Measurements from ENCODE around the gene ANKRD13A.
"Not testable (repeated sequence)": the region's sequence is repeated elsewhere in the genome, so short reads cannot be mapped to it uniquely, and the experiment has no call there.

Gene ANKRD13A

GRCh38 chr12:110062241-110062640 lies 63.0 kb downstream of the ANKRD13A start:
- Histone ChIP-seq H3K27ac (no peak overlapping the region), H4K20me1 (ENCODE audit: insufficient read depth) (no peaks in the 10 kb centered on the region), H3K4me1 (ENCODE audit: low read depth, poor library complexity, severe bottlenecking) (no peaks in the 10 kb centered on the region), H3K79me2 (ENCODE audit: insufficient read depth, low read depth) (no peaks in the 10 kb centered on the region), H3K4me2 (no peak overlapping the region), H3K27me3 (ENCODE audit: insufficient read depth, low read depth) (no peaks in the 10 kb centered on the region), H2AFZ (ENCODE audit: low read depth) (no peak overlapping the region), H3K36me3 (ENCODE audit: insufficient read depth) (no peaks in the 10 kb centered on the region), H3K4me3 (IDR thresholded peaks at IDR 0.05; ENCODE audit: insufficient read depth, low read depth, low read length) (no peak overlapping the region), H3K9ac (no peak overlapping the region)
- TF ChIP-seq CTCF (conservative IDR thresholded peaks at IDR 0.05; ENCODE audit: low read depth, low read length), result no peak

- no peak for TF ChIP-seq CTCF (conservative IDR thresholded peaks at IDR 0.05; ENCODE audit: low read depth, low read length)
- H2AFZ ChIP-seq (ENCODE audit: low read depth), result no peak overlapping the region
- no peaks in the 10 kb centered on the region for H3K79me2 ChIP-seq (ENCODE audit: insufficient read depth, low read depth)
- H3K9ac ChIP-seq, result no peak overlapping the region
- H3K36me3 ChIP-seq (ENCODE audit: insufficient read depth), result no peaks in the 10 kb centered on the region
- no peak overlapping the region for H3K27ac ChIP-seq
- H3K4me1 ChIP-seq (ENCODE audit: low read depth, poor library complexity, severe bottlenecking), result no peaks in the 10 kb centered on the region
- H3K4me3 ChIP-seq (IDR thresholded peaks at IDR 0.05; ENCODE audit: insufficient read depth, low read depth, low read length), result no peak overlapping the region
- no peaks in the 10 kb centered on the region for H4K20me1 ChIP-seq (ENCODE audit: insufficient read depth)
- no peaks in the 10 kb centered on the region for H3K27me3 ChIP-seq (ENCODE audit: insufficient read depth, low read depth)
- H3K4me2 ChIP-seq, result no peak overlapping the region
Measured at GRCh38 chr12:110065540-110065939, 66.3 kb downstream of the ANKRD13A start.

- Histone ChIP-seq H3K4me3 (IDR thresholded peaks at IDR 0.05; ENCODE audit: insufficient read depth, low read depth, low read length) (no peak overlapping the region), H4K20me1 (ENCODE audit: insufficient read depth) (no peaks in the 10 kb centered on the region), H3K79me2 (ENCODE audit: insufficient read depth, low read depth) (no peaks in the 10 kb centered on the region), H3K27ac (no peak overlapping the region), H3K4me1 (ENCODE audit: low read depth, poor library complexity, severe bottlenecking) (no peaks in the 10 kb centered on the region), H3K4me2 (no peak overlapping the region), H3K9ac (no peak overlapping the region), H3K27me3 (ENCODE audit: insufficient read depth, low read depth) (no peaks in the 10 kb centered on the region), H2AFZ (ENCODE audit: low read depth) (no peak overlapping the region), H3K36me3 (ENCODE audit: insufficient read depth) (no peaks in the 10 kb centered on the region)
- no peak for TF ChIP-seq CTCF (conservative IDR thresholded peaks at IDR 0.05; ENCODE audit: low read depth, low read length)
Measured at GRCh38 chr12:110067531-110067930, 68.3 kb downstream of the ANKRD13A start.

GRCh38 chr12:110068115-110068514 lies 68.9 kb downstream of the ANKRD13A start:
- not testable (repeated sequence) for H3K4me1 ChIP-seq (ENCODE audit: low read depth, poor library complexity, severe bottlenecking); H3K79me2 ChIP-seq (ENCODE audit: insufficient read depth, low read depth); H4K20me1 ChIP-seq (ENCODE audit: insufficient read depth); H3K4me3 ChIP-seq (IDR thresholded peaks at IDR 0.05; ENCODE audit: insufficient read depth, low read depth, low read length); H3K4me2 ChIP-seq; H3K36me3 ChIP-seq (ENCODE audit: insufficient read depth); H2AFZ ChIP-seq (ENCODE audit: low read depth); H3K27ac ChIP-seq; H3K27me3 ChIP-seq (ENCODE audit: insufficient read depth, low read depth); H3K9ac ChIP-seq

GRCh38 chr12:110068654-110069053 lies 69.4 kb downstream of the ANKRD13A start:
- no peaks in the 10 kb centered on the region for H3K27me3 ChIP-seq (ENCODE audit: insufficient read depth, low read depth)
- no peaks in the 10 kb centered on the region for H3K36me3 ChIP-seq (ENCODE audit: insufficient read depth)
- H3K9ac ChIP-seq, result no peak overlapping the region
- H4K20me1 ChIP-seq (ENCODE audit: insufficient read depth), result no peaks in the 10 kb centered on the region
- H3K79me2 ChIP-seq (ENCODE audit: insufficient read depth, low read depth), result no peaks in the 10 kb centered on the region
- no peak overlapping the region for H3K27ac ChIP-seq
- H3K4me2 ChIP-seq, result no peak overlapping the region
- no peaks in the 10 kb centered on the region for H3K4me1 ChIP-seq (ENCODE audit: low read depth, poor library complexity, severe bottlenecking)
- H3K4me3 ChIP-seq (IDR thresholded peaks at IDR 0.05; ENCODE audit: insufficient read depth, low read depth, low read length), result no peak overlapping the region
- no peak for TF ChIP-seq CTCF (conservative IDR thresholded peaks at IDR 0.05; ENCODE audit: low read depth, low read length)
- H2AFZ ChIP-seq (ENCODE audit: low read depth), result no peak overlapping the region
